GM12878 (cell line): Measurements from ENCODE around the gene CLDN9. TPM values are rescaled to one million over a fixed set of nuclear protein-coding genes. Genes with fewer than 3 reads are reported as not detected.

ENCODE experiments used
- ATAC-seq: fragments of 200-7000 bp; cut with Tn5 transposase; 3 replicates; pipeline ENCODE4 v1.9.1; 2020; ENCODE audit warnings: mild to moderate bottlenecking, moderate library complexity
- BruUV-seq: library from RNA; stranded (reverse); fragments of 400-500 nt; replicated peaks from 2 replicates; lab custom pipeline; 2021; lab: Mats Ljungman, UMichigan
- CTCF ChIA-PET: fragments of 300-600 bp; sonication (Branson Sonifier 250); formaldehyde crosslinking; extraction: SDS; loops from one replicate; lab custom pipeline; 2021; ENCODE audit warnings: inconsistent platforms; lab: Yijun Ruan, JAX
- POLR2A ChIA-PET: fragments of 350-600 bp; formaldehyde crosslinking; extraction: SDS; loops from one replicate; lab custom pipeline; 2021; ENCODE audit warnings: inconsistent platforms; lab: Charles Lee
- RAD21 ChIA-PET: fragments of 300-600 bp; sonication (Branson Sonifier 250); formaldehyde crosslinking; loops from one replicate; lab custom pipeline; 2023; ENCODE audit warnings: antibody characterized with exemption; ENCODE audit not compliant: unreplicated experiment; lab: Charles Lee
- SMC1A ChIA-PET: fragments of 300-600 bp; sonication (Branson Sonifier 250); formaldehyde crosslinking; loops from one replicate; lab custom pipeline; 2023; ENCODE audit not compliant: unreplicated experiment, uncharacterized antibody; lab: Charles Lee
- DNase-seq: peaks from one replicate; pipeline ENCODE4 v3.0.0-alpha.2; 2011; ENCODE audit warnings: low read depth, low spot score
- FAIRE-seq: peaks from 3 replicates; lab custom pipeline; 2011; peaks lifted over from hg19 to GRCh38; lab: Jason Lieb, UNC
- H2AFZ ChIP-seq: 2 replicates; pipeline ENCODE4 v1.6.0; 2011; ENCODE audit warnings: low read depth, low read length, control low read depth; ENCODE audit not compliant: control insufficient read depth
- H3K27ac ChIP-seq: 2 replicates; pipeline ENCODE4 v1.5.1; 2011; ENCODE audit warnings: control low read depth; ENCODE audit not compliant: control insufficient read depth, insufficient read depth
- H3K27me3 ChIP-seq, 2 experiments: replicated peaks in 1 of 2; 2 replicates each; pipeline versions ENCODE4 v1.6.0 to v1.6.1; 2011; ENCODE audit warnings: low read length in 1 of 2; ENCODE audit not compliant: control insufficient read depth in 2 of 2, insufficient read depth in 2 of 2
- H3K36me3 ChIP-seq, 2 experiments: 2 replicates each; pipeline ENCODE4 v1.5.1; 2011; ENCODE audit warnings: low read length in 1 of 2; ENCODE audit not compliant: control insufficient read depth in 2 of 2, insufficient read depth in 2 of 2
- H3K4me1 ChIP-seq: 2 replicates; pipeline ENCODE4 v1.6.1; 2011; ENCODE audit warnings: mild to moderate bottlenecking, low read length, moderate library complexity, mixed read lengths; ENCODE audit not compliant: control insufficient read depth, insufficient read depth
- H3K4me2 ChIP-seq: 2 replicates; pipeline ENCODE4 v1.6.0; 2011; ENCODE audit warnings: control low read depth; ENCODE audit not compliant: control insufficient read depth, insufficient read depth
- H3K4me3 ChIP-seq: fragments of 200-600 bp; sonication (generic); 2 replicates; pipeline ENCODE4 v1.5.1; 2016
- H3K79me2 ChIP-seq: 2 replicates; pipeline ENCODE4 v1.6.0; 2011; ENCODE audit warnings: low read length; ENCODE audit not compliant: control insufficient read depth, insufficient read depth
- H3K9ac ChIP-seq: 2 replicates; pipeline ENCODE4 v1.8.0; 2011; ENCODE audit warnings: low read length, control low read depth, mixed read lengths; ENCODE audit not compliant: control insufficient read depth, insufficient read depth
- H3K9me3 ChIP-seq: replicated peaks from 3 replicates; pipeline ENCODE4 v1.5.1; 2011; ENCODE audit warnings: mild to moderate bottlenecking, low read length; ENCODE audit not compliant: control insufficient read depth, insufficient read depth
- H4K20me1 ChIP-seq: 2 replicates; pipeline ENCODE4 v1.6.0; 2011; ENCODE audit not compliant: control insufficient read depth, insufficient read depth
- ATF2 ChIP-seq: IDR thresholded peaks from 2 replicates; pipeline ENCODE4 v1.6.1; 2012; ENCODE audit warnings: low read length, inconsistent platforms
- BMI1 ChIP-seq: fragments of 450-650 bp; IDR thresholded peaks from 2 replicates; pipeline ENCODE4 v1.6.1; 2016; ENCODE audit warnings: mild to moderate bottlenecking, moderate library complexity, borderline replicate concordance
- MYB ChIP-seq: fragments of 150-350 bp; IDR thresholded peaks from 2 replicates; pipeline ENCODE4 v1.6.1; 2014; ENCODE audit warnings: mild to moderate bottlenecking, low read depth, low read length, borderline replicate concordance
- POU2F2 ChIP-seq: IDR thresholded peaks from 3 replicates; pipeline ENCODE4 v1.6.1; 2011; ENCODE audit warnings: low read depth, mild to moderate bottlenecking, low read length, borderline replicate concordance
- RBBP5 ChIP-seq: fragments of 200-600 bp; sonication (generic); conservative IDR thresholded peaks from 2 replicates; pipeline ENCODE4 v1.6.1; 2016
- RELB ChIP-seq: fragments of 450-650 bp; IDR thresholded peaks from 2 replicates; pipeline ENCODE4 v1.6.1; 2017; ENCODE audit warnings: low read depth, mild to moderate bottlenecking, moderate library complexity
- SMARCA5 ChIP-seq: fragments of 450-650 bp; IDR thresholded peaks from 2 replicates; pipeline ENCODE4 v1.6.1; 2017; ENCODE audit warnings: mild to moderate bottlenecking
- STAT1 ChIP-seq: fragments of 450-650 bp; conservative IDR thresholded peaks from 2 replicates; pipeline ENCODE4 v1.6.1; 2014; ENCODE audit warnings: antibody characterized with exemption, mild to moderate bottlenecking
- STAT3 ChIP-seq: IDR thresholded peaks from 2 replicates; pipeline ENCODE4 v1.6.1; 2011; ENCODE audit warnings: low read depth, low read length, improper control_type of control experiment
- ZNF207 ChIP-seq: fragments of 450-650 bp; IDR thresholded peaks from 2 replicates; pipeline ENCODE4 v1.6.1; 2014; ENCODE audit warnings: antibody characterized with exemption, mild to moderate bottlenecking, borderline replicate concordance
- WGBS: methylation state at CpG from one replicate; pipeline ENCODE4 v1.1.6; 2016; ENCODE audit warnings: low lambda C conversion rate; ENCODE audit not compliant: insufficient replicate concordance, insufficient coverage; ENCODE audit errors: missing lambda C conversion rate; 5-methylcytosine and 5-hydroxymethylcytosine counted together
- in situ Hi-C: fragments of 300-500 bp; cut with MboI; formaldehyde crosslinking; loops from 9 replicates; pipeline ENCODE4 v1.14.3; 2018; ENCODE audit warnings: mixed read lengths
- intact Hi-C: fragments of 100-400 bp; cut with micrococcal nuclease; formaldehyde crosslinking; loops from one replicate; pipeline ENCODE4 v1.14.2; 2022; ENCODE audit not compliant: unreplicated experiment
- polyA plus RNA-seq, 11 experiments: library from polyadenylated mRNA; depleted of rRNA in 4 of 11; unstranded in 6 of 11; stranded (reverse) in 5 of 11; fragments of >200 nt; fragmentation: Nextera tagmentation in 4 of 11; fragmentation: Illumina TruSeq in 1 of 11; extraction: Ambion mirVana in 4 of 11; extraction: Trizol in 1 of 11; gene quantifications; 1 replicate in 1 of 11; 2 replicates in 10 of 11; pipeline versions ENCODE4 v1.2.1 to v1.2.3, GENCODE V29; 2011 to 2016; ENCODE audit warnings: inconsistent platforms in 2 of 11, missing spikeins in 2 of 11, low read depth in 1 of 11
- total RNA-seq, 4 experiments: library from RNA; depleted of rRNA in 3 of 4; stranded (reverse); fragments of >200 nt in 3 of 4; fragmentation: Illumina TruSeq in 1 of 4; extraction: Trizol in 1 of 4; gene quantifications; 2 replicates each; pipeline versions ENCODE4 v1.2.1 to v1.2.3, GENCODE V29; 2013 to 2021

The CLDN9 gene
- total and polyA plus RNA-seq, 10 of the 15 experiments (the other 5 are each of a cell fraction or from before 2014, with no cell fraction given): not detected

GRCh38 chr16:2967721-2968161 lies 45.0 kb upstream of the CLDN9 start:
- H3K9ac ChIP-seq: no peak overlapping the region
- peaks cover 36% of the 10 kb centered on the region for H3K4me1 ChIP-seq
- ChIA-PET SMC1A (no interaction called here), POLR2A (interaction anchor here (0.6 to 0.7 kb wide), 4 partner anchors 13 to 55 kb away, joined by 3 to 9 read pairs (median 4); no protein-coding TSS in a partner anchor), CTCF (no interaction called here), RAD21 (interaction anchor here (0.6 kb wide), 1 partner anchor 452 kb away, joined by 3 read pairs; no protein-coding TSS in a partner anchor)
- H3K79me2 ChIP-seq: peaks cover 16% of the 10 kb centered on the region
- H3K27ac ChIP-seq: no peak overlapping the region
- intact Hi-C loops (no loop called here), in situ Hi-C loops (no loop called here)
- TF ChIP-seq ZNF207: no peak
- no peak for TF ChIP-seq RELB
- no peak for TF ChIP-seq RBBP5
- TF ChIP-seq SMARCA5: no peak
- no peak for TF ChIP-seq STAT1
- TF ChIP-seq POU2F2: no peak
- no peak for TF ChIP-seq BMI1
- TF ChIP-seq STAT3: no peak
- no peak for TF ChIP-seq ATF2
- no peak for TF ChIP-seq MYB
- FAIRE-seq (no peak), ATAC-seq (no peak), DNase-seq (no peak)
- no peak overlapping the region for H3K4me3 ChIP-seq
- no peak overlapping the region; the same call in 1 of the 2 replicates for H3K4me2 ChIP-seq
- 66% methylated on average over 32 of the region's 33 CpGs for WGBS
- H3K9me3 ChIP-seq: no peaks in the 10 kb centered on the region
- BruUV-seq: no TSS peak
- H3K27me3 ChIP-seq: no peaks in the 10 kb centered on the region
- H2AFZ ChIP-seq: no peak overlapping the region
- peaks cover 4 to 10% of the 10 kb centered on the region in 2 experiments; a peak in 3 of 4 replicates for H3K36me3 ChIP-seq
- no peaks in the 10 kb centered on the region for H4K20me1 ChIP-seq
